Measurements from ENCODE around the gene KIDINS220.

The KIDINS220 gene

DNA sequence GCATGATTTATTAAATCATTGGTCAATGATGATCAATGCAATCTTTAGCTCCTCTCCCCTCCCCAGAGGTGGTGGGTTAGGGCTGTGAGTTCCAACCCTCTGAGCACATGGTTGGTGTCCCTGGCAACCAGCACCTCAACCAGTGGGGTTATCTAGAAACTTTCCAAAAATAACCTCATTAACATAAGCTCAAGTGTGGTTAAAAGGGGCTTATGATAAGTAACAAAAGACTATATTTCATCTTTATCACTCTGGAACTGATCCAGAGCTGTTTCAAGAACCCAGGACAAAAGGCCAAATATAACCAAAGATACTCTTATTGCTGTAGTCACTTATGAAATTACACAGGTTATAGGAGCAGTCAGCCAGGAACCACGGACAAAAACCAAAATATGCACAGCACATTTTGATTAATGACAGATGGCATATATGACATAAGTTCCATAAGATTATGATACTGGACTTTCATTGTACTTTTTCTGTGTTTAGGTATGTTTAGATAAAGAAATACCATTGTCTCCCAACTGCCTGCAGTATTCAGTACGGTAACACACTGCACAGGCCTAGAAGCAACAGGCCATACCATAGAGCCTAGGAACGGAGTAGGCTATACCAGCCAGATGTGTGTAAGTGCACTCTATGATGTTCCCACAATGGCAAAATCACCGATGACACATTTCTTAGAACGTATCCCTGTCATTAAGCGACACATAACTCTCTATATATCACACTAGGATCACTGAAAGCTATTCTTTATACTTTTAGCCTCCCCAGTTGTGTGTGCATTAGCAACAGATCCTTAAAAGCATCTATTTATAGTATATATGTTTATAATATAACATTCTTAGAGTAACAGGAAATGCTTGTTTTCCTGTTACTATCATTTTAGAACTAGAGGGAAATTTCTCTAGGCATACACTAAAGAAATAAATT is 31.9 kb downstream of the KIDINS220 start:
- DNase-seq (ENCODE audit: low read depth, low spot score), result no peak

DNA sequence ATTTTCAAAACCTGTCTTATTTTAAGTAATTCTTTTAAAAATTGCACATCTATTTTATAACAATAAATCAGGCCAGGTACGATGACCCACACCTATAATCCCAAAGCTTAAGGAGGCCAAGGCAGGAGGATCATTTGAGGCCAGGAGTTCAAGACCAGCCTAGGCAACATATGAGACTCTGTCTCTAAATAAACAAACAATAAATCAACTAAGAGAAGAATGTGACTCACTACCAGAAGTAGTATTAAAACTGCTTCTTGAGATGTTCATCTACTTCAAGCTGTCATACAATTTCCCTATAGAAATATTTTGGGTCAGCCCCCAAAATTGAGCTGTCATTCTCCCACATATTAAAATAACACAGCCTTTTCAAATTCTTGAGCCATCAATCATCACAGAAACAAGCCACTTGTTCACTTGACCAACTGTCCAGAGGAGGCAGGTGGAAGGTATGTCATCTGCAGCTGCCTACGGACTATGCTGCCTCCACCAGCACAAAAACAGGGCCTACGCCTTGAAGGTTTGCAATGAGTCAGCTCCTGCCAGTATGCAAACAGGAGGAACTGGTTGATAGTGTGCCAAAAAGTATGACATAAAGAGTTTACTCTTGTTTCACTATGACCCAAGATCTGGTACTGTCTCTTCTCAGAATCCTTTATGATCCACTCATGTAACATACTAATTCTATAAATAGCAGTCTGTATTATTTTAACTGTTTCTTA is 33.6 kb downstream of the KIDINS220 start:
- peak; percentile 64 for DNase-seq (ENCODE audit: low read depth, low spot score)

DNA sequence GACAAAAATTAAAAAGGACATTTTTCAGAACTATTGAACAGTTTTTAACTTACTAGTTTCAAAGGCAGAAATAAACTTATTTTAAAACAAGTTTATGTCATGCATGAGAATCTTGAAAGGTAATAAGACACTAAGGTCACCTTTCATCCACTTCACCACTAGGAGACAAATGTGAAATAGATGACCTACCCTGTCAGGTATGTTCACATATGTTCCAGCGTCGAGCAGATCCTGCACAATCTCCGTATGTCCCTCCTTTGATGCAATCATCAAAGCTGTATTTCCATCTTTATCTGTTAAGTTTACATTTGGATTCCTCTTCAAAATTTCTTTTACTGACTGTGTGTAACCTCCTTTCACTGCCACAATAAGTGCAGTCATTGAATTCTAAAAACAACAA is 34.7 kb downstream of the KIDINS220 start:
- no peak for DNase-seq (ENCODE audit: low read depth, low spot score)

DNA sequence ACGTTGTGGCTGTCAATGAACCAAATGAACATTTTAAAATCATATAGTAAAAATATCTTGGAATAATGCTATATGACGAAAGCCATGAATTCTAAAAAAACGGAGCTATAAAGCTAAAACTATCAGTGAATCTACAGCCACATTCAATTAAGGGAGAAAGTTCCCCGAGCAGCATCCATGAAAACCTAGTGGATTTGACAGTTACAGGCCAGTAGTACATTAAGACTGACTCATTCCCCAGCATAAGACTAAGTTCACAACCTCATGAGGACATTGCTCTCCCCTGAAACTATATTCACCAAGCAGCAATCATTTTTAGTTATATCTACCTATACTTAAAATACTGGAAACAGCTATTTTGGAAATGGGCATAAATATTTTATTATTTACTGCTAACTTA is 36.6 kb downstream of the KIDINS220 start:
- DNase-seq (ENCODE audit: low read depth, low spot score), result no peak

DNA sequence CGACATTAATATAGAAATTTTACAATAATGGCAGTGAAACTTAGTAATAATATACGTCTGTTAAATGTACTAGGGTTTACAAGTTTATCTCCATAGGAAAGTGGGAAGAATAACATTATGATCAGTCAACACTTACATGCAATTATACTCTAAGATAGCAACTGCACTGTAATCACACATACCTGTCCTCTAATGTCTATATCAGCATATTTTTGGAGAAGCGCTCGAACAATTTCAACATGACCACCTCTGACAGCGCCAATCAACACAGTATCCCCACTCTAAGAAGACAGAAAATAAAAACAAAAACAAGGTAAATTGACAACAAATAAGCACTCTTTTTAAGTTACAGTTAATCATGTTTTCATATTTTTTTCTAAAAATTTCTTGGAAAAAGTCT is 37.2 kb downstream of the KIDINS220 start:
- no peak for DNase-seq (ENCODE audit: low read depth, low spot score)

DNA sequence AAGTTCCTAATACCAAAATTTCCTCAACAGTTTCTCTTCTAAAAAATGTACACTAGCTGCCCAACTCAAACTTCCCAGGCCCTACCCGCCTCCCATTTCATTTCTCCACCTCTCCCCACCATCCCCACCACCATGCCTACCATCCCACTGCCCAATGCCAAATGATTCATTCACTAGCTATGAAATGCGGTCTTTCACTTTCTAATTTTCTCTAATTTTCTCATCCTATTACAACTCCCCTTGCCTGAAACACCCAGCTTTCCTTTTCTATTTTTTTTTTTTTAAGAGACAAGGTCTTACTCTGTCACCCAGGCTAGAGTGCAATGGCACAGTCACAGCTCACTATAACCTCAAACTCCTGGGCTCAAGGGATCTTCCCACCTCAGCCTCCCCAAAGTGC is 38.4 kb downstream of the KIDINS220 start:
- DNase-seq (ENCODE audit: low read depth, low spot score), result no peak

DNA sequence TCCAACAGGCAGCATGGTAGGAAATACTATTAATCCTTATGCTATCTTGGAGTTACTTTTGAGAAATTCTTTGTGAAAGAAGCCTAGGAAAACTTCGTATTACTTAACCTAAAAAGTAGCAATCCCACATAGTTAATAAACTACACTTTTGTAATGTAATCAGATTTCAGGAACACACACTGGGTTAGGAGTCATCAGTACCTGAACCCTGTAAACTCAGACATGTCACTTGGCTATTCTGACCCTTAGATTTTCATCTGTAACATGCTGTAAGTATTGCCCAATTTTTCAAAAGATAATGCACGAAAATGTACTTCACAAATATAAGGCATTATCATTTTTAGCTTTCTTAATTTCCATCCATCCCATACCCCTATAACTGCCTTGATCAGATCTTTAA is 39.0 kb downstream of the KIDINS220 start:
- DNase-seq (ENCODE audit: low read depth, low spot score), result no peak

DNA sequence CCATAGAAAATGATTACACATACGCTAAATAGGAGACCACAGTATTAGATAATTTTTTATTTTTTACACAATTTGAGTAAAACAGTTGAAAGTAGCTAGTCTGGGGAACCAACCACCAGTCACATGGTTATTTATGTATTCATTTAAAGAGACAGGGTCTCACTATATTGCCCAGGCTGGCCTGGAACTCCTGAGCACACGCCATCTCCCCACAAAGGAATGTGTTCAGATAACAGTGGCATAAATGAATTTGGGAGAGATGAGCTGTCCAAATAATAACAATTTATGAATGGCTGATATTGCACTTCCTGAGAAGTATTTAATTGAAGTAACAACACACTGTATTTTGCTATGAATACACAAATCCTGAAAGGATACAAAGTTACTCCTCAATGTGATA is 39.7 kb downstream of the KIDINS220 start:
- DNase-seq (ENCODE audit: low read depth, low spot score), result no peak

DNA sequence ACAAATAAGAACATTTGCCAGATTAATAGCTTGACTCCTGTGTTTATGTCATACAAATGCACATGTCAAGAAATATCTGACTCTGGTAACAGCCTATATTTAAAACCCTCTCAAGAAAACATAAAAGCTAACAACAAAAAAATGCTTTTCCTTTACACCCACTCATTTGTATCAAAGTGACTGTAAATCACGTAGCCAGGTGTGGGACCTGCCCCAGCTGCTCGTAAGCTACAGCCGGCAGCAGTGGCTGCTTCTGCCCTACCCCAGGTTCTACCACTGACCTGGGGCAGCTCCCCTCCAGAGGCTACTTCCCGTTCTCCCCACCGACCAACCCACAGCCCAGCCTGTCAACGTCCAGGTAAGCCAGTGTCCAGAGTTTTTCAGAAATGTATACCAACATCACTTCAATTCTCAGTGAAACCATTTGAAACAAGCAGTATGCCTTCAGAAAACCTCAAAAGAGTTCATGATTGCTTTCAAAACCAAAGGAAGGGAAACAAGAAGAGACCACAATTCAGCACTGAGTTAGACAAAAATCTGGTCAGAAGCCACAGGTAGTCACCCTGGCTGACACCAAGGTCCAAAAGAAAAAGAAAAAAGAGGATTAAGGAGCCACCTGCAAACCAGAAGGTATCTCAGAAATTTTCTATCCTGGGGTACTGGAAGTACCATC is 40.4 kb downstream of the KIDINS220 start:
- no peak for DNase-seq (ENCODE audit: low read depth, low spot score)

DNA sequence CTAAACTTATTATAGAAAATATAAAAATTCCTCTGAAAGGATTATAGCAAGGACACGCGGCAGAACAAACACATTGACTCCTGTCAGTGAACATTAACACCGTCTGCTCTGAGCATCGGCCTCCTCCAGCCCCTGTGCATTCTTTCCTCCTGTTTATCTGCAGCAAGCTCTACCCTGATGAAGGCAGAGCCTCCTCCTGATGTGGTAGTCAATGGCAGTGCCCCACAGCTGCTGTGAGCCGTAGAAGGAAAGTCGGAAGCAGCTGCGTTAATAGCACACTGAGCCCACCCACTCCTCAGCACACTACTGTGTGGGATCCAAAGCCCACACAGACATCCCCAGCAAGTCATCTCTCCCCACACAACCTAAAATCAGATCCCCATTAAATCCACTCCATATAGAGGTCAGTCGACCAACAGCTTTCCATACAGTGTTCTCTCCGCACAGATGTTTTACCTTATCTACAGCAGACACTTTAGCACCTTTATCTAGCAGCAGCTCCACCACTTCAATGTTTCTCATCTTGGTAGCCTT is 41.0 kb downstream of the KIDINS220 start:
- no peak for DNase-seq (ENCODE audit: low read depth, low spot score)

DNA sequence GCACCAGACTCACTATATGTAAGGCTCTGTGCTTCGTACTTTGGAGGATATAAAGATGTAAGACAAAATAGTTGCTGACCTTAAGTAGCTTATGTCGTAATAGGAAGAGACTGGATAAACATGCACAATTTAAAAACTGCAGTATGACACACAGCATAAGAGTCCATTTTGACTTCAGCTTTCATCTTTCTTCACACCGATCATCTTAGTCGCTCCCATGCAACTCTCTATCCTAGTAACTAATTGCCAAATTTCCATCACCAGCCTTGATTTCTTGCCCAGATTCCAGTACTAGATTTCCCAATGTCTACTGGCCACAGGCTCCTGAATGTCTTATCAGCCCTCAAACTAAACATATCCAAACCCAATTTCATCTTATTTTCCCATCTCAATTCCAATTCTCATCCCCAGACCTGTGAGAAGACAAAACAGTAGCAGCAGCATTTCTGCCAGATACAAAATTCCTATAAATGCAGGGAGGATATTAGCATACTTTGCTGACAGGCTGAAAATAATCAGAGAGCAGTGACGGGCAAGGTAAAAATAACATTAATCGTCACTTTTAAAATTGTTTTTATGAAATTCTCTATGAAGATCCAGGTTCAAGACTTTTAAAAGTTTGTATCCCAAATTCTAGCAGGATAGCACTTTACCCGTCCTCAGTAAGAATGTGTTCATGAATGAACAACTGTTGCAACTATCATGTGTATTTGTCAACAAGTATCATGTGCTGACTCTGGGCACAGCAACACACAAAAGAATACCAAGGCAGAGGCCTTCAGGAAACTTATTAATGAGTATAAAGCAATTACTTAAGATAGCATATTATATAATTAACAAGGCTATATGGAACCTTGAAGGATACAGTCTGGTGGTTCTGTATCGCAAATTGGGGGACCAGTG is 42.2 kb downstream of the KIDINS220 start:
- no peak for DNase-seq (ENCODE audit: low read depth, low spot score)

DNA sequence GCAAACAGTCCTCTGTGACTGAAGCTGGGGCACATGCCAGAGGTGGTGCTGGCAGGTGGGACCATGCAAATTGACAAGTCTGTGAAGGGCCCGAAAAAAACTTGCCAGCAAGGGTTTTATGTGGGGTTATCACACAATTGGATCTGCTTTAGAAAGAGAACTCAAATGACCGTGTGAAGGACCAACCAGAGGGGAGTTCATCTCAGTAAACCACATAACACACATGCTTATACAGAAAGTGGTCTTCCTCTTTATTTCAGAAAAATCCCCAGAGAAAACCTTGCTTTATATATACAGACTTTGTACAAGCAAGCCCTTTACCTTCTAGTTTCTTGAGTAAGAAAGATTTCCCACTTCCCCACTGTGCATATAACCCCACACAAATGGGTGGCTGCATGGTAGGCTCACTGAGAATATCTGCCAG is 46.7 kb downstream of the KIDINS220 start:
- no peak for DNase-seq (ENCODE audit: low read depth, low spot score)

DNA sequence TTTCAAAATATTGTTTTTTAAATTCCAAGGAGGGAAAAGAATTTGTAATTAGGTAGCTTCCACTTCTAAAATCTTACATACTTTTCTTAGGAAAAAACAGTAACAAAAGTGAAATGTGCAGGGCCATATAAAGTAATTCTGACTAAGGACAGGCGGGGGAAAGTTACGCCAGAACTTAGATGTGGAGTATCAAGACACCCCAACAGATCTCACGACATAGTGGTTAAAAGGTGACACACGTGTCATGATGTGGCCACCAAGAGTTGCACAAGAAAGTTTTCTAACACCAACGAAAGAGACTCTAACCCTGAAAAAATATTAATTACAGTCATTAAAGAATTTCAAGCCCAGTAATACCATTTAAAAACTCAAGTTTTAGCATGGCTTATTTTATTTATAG is 51.0 kb downstream of the KIDINS220 start:
- DNase-seq (ENCODE audit: low read depth, low spot score), result no peak

DNA sequence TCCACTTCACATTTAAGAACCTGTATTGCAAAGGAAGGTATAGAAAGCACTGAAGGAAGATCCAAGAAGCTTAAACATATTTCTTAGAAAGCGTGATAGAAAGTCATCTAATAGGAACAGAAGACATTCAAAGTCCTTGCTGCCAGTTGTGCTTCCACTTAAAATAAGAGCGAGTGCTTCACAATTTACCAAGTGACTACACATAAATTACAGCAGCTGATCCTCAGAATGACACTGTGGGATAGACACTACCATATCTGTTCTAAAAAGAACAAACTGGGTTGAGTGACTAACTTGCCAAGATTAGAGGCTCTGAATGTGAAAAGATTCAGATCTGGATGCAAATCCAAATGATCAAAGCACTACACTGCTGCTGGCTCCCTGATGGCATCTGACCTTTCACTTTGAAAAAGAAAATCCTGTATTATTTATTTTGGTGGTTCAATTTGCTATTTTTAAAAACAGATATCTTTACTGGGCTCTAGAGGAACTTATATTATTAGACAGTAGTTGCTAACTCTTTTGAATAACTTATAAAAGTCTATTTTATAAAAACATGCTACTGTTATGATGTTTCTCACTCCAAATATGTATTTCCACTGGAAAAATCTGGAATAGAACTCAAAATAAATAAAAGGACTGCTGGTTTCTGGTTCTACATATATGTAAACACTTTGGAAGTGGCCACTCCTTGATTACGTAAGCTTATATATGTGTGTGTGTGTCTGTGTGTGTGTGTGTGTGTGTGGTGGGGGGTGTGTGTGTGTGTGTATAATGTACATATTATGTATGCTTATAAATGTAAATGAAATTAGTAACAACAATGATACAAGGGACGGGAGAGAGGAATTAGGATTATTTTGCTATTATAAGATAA is 57.4 kb downstream of the KIDINS220 start:
- DNase-seq (ENCODE audit: low read depth, low spot score), result no peak

DNA sequence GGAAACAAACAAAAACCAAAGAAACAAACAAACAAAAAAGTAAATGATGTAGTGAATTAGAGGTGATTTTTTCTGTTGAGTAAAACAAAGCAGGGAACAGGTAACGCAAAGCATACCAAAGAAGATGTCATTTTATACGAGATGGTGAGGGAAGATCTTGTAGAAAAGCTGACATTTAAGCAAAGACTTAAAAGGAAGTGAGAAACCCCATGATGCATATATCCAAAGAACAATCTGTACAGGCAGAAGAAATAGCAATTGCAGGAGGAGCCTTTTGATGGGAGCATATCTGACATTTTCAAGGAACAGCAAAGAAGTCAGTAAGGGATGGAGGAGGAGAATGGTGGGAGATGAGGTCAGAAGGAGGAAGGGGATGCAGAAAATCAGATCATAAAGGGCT is 63.0 kb downstream of the KIDINS220 start:
- no peak for DNase-seq (ENCODE audit: low read depth, low spot score)

DNA sequence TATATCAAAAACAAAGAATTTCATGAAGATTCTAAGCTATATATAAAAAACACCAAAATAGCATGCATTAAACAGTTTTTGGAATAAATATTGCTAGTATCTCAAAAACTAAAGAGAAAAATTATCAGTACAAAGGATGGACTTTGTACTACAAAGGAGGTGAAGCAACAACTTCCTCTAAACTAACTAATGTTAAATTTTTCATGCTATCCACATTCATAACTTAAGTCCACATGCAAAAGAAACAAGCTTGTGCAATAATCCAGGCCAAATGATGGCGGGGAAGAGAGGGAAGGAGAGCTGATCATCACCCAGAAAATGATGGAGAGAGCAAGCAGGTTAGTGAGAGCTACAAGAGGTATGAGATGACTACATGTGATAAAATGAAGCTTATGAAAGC is 70.1 kb downstream of the KIDINS220 start:
- DNase-seq (ENCODE audit: low read depth, low spot score), result no peak

DNA sequence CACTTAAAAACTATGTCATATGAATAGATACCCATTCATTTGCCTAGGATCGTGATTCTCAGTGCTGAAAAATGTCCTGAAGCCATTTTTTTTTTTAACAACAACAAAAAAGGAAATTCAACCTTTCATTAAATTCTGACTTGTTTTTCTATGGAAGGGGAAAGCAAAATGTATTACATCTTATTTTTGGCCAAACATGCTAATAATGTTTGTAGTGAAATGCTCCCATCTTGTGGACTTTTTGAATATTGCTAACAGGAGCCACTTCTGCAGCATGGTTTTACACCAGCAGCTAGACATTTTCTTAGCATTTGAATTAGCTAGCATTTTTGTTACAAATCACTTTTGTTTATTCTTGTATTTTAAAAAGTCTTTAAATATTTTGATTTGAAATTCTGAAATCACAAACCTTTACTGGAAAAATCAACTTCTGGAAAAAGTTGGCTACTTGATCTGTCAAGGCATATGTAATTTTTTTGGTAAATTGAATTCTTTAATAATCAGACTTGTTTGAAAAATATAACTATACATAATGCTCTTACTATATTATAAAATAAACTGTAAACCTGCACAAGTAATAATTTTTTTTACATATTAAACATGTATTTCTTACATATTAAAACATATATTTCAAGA is 75.8 kb downstream of the KIDINS220 start:
- no peak for DNase-seq (ENCODE audit: low read depth, low spot score)

DNA sequence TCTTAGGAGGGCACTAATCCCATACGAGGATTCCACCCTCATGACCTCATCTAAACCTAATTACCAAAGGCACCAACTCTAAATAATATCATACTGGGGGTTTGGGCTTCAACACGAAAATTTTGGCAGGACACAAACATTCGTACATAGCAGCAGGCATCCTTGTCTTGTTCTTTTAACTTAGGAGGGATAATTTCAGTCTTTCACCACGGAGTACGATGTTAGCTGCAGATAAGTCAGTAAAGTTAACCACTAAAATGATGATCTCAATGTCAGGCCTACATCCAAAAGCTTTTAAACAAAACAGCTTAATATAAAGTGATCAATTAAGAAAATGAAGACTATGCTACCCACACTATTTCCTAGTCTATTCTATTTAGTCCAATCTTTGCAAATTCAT is 80.7 kb downstream of the KIDINS220 start:
- DNase-seq (ENCODE audit: low read depth, low spot score), result no peak

DNA sequence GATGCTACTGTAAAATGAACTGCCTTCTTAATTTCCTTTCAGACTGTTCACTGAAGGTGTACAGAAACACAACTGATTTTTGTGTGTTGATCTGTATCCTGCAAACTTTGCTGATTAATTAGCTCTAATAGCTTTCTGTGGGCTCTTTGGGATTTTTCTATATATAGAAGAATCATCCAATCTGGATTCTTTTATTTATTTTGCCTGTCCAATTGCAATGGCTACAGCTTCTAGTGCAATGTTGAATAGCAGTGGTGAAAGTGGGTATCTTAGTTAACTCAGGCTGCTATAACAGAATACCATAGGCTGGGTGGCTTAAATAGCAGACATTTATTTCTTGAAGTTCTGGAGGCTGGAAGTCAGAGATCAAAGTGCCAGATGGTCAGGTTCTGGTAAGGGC is 81.2 kb downstream of the KIDINS220 start:
- DNase-seq (ENCODE audit: low read depth, low spot score), result no peak

Measured in smooth muscle cell of the brain vasculature (primary cell).